Sigmoid colon (tissue), 4 donors: Measurements from ENCODE around the gene ZBTB21.

Experiments used
- EP300 ChIP-seq, 4 donors: sonication (generic); formaldehyde crosslinking; IDR thresholded peaks; one replicate each; pipeline ENCODE4 v1.6.1; 2017; ENCODE audit warnings: antibody characterized with exemption in 4 of 4
- POLR2A ChIP-seq, 2 donors: fragments of 450-650 bp; IDR thresholded peaks; one replicate each; pipeline ENCODE4 v1.6.1; 2016; ENCODE audit warnings: antibody characterized with exemption in 2 of 2, mild to moderate bottlenecking in 2 of 2, moderate library complexity in 2 of 2
- POLR2AphosphoS5 ChIP-seq, 4 donors: sonication (generic); formaldehyde crosslinking; IDR thresholded peaks; one replicate each; pipeline ENCODE4 v1.6.1; 2017; ENCODE audit warnings: antibody characterized with exemption in 4 of 4
- TF ChIP-seq, protein P1 (sequence below), 4 experiments: fragments of 450-650 bp in 3 of 4; fragments of 200-600 bp in 1 of 4; IDR thresholded peaks; one replicate each; pipeline ENCODE4 v1.5.1; 2016 to 2019; ENCODE audit warnings: antibody characterized with exemption in 4 of 4, mild to moderate bottlenecking in 3 of 4, moderate library complexity in 2 of 4

DNA sequence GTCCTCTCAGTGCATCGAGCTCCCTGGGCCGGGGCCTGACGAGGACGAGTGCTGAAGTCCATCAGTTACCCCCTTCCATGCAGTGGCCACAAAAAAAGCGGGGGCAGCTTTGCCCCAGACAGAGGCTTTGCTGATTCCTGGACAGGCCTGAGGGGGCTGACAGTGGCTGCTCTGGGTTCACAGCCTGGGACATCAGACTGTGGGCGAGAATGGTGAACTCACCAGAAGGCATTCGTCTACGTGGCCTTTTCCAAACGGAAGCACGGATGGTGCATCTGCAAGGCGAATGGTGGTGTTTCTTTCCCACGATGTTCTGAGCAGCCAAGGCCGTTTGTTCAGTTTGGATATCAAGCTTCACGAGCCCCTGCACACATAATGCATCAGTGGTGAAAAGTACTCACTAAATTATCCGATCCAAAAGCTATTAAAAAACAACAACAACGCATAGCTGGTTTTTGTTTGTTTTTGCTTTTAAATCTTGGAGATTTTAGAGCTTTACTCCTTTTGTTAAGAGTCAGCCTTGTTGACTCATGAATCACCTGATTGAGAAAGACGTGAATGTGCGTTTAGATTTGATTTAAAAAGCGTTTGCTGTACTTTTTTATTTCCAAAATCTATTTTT lies 6.3 kb upstream of the ZBTB21 start:
- TF ChIP-seq EP300 (IDR thresholded peaks at IDR 0.05), result no peak
- no peak for TF ChIP-seq POLR2A (IDR thresholded peaks at IDR 0.05)
- TF ChIP-seq, protein P1, sequence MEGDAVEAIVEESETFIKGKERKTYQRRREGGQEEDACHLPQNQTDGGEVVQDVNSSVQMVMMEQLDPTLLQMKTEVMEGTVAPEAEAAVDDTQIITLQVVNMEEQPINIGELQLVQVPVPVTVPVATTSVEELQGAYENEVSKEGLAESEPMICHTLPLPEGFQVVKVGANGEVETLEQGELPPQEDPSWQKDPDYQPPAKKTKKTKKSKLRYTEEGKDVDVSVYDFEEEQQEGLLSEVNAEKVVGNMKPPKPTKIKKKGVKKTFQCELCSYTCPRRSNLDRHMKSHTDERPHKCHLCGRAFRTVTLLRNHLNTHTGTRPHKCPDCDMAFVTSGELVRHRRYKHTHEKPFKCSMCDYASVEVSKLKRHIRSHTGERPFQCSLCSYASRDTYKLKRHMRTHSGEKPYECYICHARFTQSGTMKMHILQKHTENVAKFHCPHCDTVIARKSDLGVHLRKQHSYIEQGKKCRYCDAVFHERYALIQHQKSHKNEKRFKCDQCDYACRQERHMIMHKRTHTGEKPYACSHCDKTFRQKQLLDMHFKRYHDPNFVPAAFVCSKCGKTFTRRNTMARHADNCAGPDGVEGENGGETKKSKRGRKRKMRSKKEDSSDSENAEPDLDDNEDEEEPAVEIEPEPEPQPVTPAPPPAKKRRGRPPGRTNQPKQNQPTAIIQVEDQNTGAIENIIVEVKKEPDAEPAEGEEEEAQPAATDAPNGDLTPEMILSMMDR (IDR thresholded peaks at IDR 0.05), result no peak
- no peak for TF ChIP-seq POLR2AphosphoS5 (IDR thresholded peaks at IDR 0.05)
